H1 (cell line): ENCODE measurements around the gene DYNC2H1. TPM values are rescaled to one million over a fixed set of nuclear protein-coding genes. Genes with fewer than 3 reads are reported as not detected.

Experiments used
- CTCF ChIA-PET: fragments of 300-600 bp; sonication (Branson Sonifier 250); formaldehyde crosslinking; loops from one replicate; lab custom pipeline; 2021; ENCODE audit not compliant: partially characterized antibody; lab: Charles Lee
- POLR2A ChIA-PET: fragments of 300-600 bp; sonication (Branson Sonifier 250); formaldehyde crosslinking; loops from one replicate; lab custom pipeline; 2021; ENCODE audit warnings: inconsistent platforms; ENCODE audit not compliant: partially characterized antibody; lab: Charles Lee
- DNase-seq, 2 experiments: peaks; one replicate each; pipeline versions ENCODE4 v3.0.0 to v3.0.0-alpha.2; 2010 to 2022; ENCODE audit warnings: low spot score in 2 of 2, low read depth in 1 of 2, mixed read lengths in 1 of 2
- FAIRE-seq: peaks from 2 replicates; lab custom pipeline; 2011; peaks lifted over from hg19 to GRCh38; lab: Jason Lieb, UNC
- H2AFZ ChIP-seq: 2 replicates; pipeline ENCODE4 v1.8.1; 2012; ENCODE audit warnings: low read length, inconsistent platforms
- H2AK5ac ChIP-seq: 2 replicates; pipeline ENCODE4 v1.6.1; 2013; ENCODE audit warnings: low read depth, low read length
- H2BK120ac ChIP-seq: replicated peaks from 2 replicates; pipeline ENCODE3; 2013; ENCODE audit warnings: low read depth, low read length, inconsistent platforms
- H2BK12ac ChIP-seq: 2 replicates; pipeline ENCODE4 v1.6.1; 2013; ENCODE audit warnings: low read depth, low read length
- H2BK15ac ChIP-seq: 2 replicates; pipeline ENCODE4 v1.6.1; 2013; ENCODE audit warnings: low read length
- H2BK20ac ChIP-seq: 2 replicates; pipeline ENCODE4 v1.6.1; 2013; ENCODE audit warnings: low read length
- H2BK5ac ChIP-seq: 2 replicates; pipeline ENCODE4 v1.6.1; 2013; ENCODE audit warnings: low read depth, low read length
- H3K14ac ChIP-seq: 2 replicates; pipeline ENCODE4 v1.6.1; 2013; ENCODE audit warnings: inconsistent platforms; ENCODE audit not compliant: insufficient read length
- H3K18ac ChIP-seq: 2 replicates; pipeline ENCODE4 v1.6.1; 2013; ENCODE audit warnings: low read length; ENCODE audit errors: extremely low read depth
- H3K23ac ChIP-seq: 2 replicates; pipeline ENCODE4 v1.6.1; 2013; ENCODE audit warnings: inconsistent platforms; ENCODE audit not compliant: insufficient read length
- H3K23me2 ChIP-seq: 2 replicates; pipeline ENCODE4 v1.6.1; 2013; ENCODE audit warnings: low read depth, low read length
- H3K27ac ChIP-seq: 2 replicates; pipeline ENCODE4 v1.6.1; 2011; ENCODE audit warnings: low read depth, low read length, inconsistent platforms
- H3K27me3 ChIP-seq, 4 experiments: replicated peaks in 1 of 4; 1 replicate in 1 of 4; 2 replicates in 3 of 4; pipeline versions ENCODE4 v1.6.1 to v1.8.1; 2011 to 2013; ENCODE audit warnings: low read length in 3 of 4, mild to moderate bottlenecking in 3 of 4, inconsistent platforms in 2 of 4, mixed read lengths in 2 of 4, moderate library complexity in 1 of 4; ENCODE audit not compliant: control insufficient read depth in 3 of 4, insufficient read depth in 3 of 4; ENCODE audit errors: extremely low read depth in 1 of 4
- H3K36me3 ChIP-seq, 4 experiments: 2 replicates each; pipeline versions ENCODE4 v1.6.1 to v1.8.1; 2011 to 2013; ENCODE audit warnings: mild to moderate bottlenecking in 4 of 4, low read length in 3 of 4, moderate library complexity in 2 of 4, control low read depth in 1 of 4, inconsistent platforms in 1 of 4; ENCODE audit not compliant: insufficient read depth in 4 of 4, control insufficient read depth in 2 of 4
- H3K4ac ChIP-seq: replicated peaks from 2 replicates; pipeline ENCODE3; 2013; ENCODE audit warnings: low read length, low read depth, mixed read lengths, inconsistent platforms; ENCODE audit not compliant: insufficient read length
- H3K4me1 ChIP-seq, 4 experiments: replicated peaks in 1 of 4; 1 replicate in 1 of 4; 2 replicates in 3 of 4; pipeline versions ENCODE4 v1.6.1 to v1.8.1; 2011 to 2013; ENCODE audit warnings: low read length in 3 of 4, inconsistent platforms in 2 of 4, mixed read lengths in 1 of 4; ENCODE audit not compliant: insufficient read depth in 4 of 4, control insufficient read depth in 3 of 4
- H3K4me2 ChIP-seq, 2 experiments: 2 replicates each; pipeline versions ENCODE4 v1.6.1 to v1.8.1; 2011 to 2013; ENCODE audit warnings: low read depth in 2 of 2, low read length in 2 of 2, control low read depth in 1 of 2, inconsistent platforms in 1 of 2, mild to moderate bottlenecking in 1 of 2; ENCODE audit not compliant: insufficient read depth in 1 of 2
- H3K4me3 ChIP-seq, 4 experiments: fragments of 200-600, 300-600 bp in 1 of 4; sonication (generic), shearing (Covaris generic), sonication (Bioruptor Twin) in 1 of 4; 2 replicates each; pipeline versions ENCODE4 v1.5.1 to v1.8.1; 2011 to 2016; ENCODE audit warnings: low read length in 4 of 4, low read depth in 3 of 4, control low read depth in 2 of 4, inconsistent platforms in 2 of 4, mild to moderate bottlenecking in 2 of 4, mixed read lengths in 1 of 4, moderate library complexity in 1 of 4; ENCODE audit not compliant: insufficient read depth in 2 of 4; ENCODE audit errors: extremely low read depth in 1 of 4
- H3K56ac ChIP-seq: replicated peaks from 2 replicates; pipeline ENCODE3; 2013; ENCODE audit warnings: low read depth, mild to moderate bottlenecking, mixed read lengths, low read length, inconsistent platforms; ENCODE audit not compliant: insufficient read length
- H3K79me1 ChIP-seq: 2 replicates; pipeline ENCODE4 v1.6.1; 2013; ENCODE audit warnings: low read depth, low read length, control low read depth
- H3K79me2 ChIP-seq, 2 experiments: 2 replicates each; pipeline versions ENCODE4 v1.6.1 to v1.8.1; 2012 to 2013; ENCODE audit warnings: low read length in 2 of 2, mild to moderate bottlenecking in 2 of 2, inconsistent platforms in 1 of 2; ENCODE audit not compliant: insufficient read depth in 2 of 2, control insufficient read depth in 1 of 2
- H3K9ac ChIP-seq, 4 experiments: replicated peaks in 1 of 4; 1 replicate in 1 of 4; 2 replicates in 3 of 4; pipeline versions ENCODE4 v1.6.1 to v1.8.1; 2011 to 2013; ENCODE audit warnings: low read depth in 3 of 4, low read length in 3 of 4, control low read depth in 2 of 4, mild to moderate bottlenecking in 2 of 4, moderate library complexity in 2 of 4, inconsistent platforms in 1 of 4; ENCODE audit errors: extremely low read depth in 1 of 4
- H3K9me3 ChIP-seq, 2 experiments: 2 replicates each; pipeline versions ENCODE4 v1.6.1 to v1.8.1; 2012 to 2013; ENCODE audit warnings: mild to moderate bottlenecking in 2 of 2, moderate library complexity in 2 of 2, control low read depth in 1 of 2, inconsistent platforms in 1 of 2, low read depth in 1 of 2, low read length in 1 of 2, mixed read lengths in 1 of 2; ENCODE audit not compliant: insufficient read depth in 2 of 2
- H4K20me1 ChIP-seq, 2 experiments: replicated peaks in 1 of 2; 2 replicates each; pipeline versions ENCODE3 to v1.8.1; 2011 to 2013; ENCODE audit warnings: inconsistent platforms in 2 of 2, low read length in 2 of 2, mild to moderate bottlenecking in 1 of 2; ENCODE audit not compliant: insufficient read depth in 2 of 2, control insufficient read depth in 1 of 2
- H4K5ac ChIP-seq: 2 replicates; pipeline ENCODE4 v1.6.1; 2013; ENCODE audit warnings: low read length, low read depth, mixed read lengths, inconsistent platforms; ENCODE audit not compliant: insufficient read length
- H4K8ac ChIP-seq: 2 replicates; pipeline ENCODE4 v1.8.0; 2013; ENCODE audit warnings: mild to moderate bottlenecking, moderate library complexity, low read length, inconsistent platforms; ENCODE audit not compliant: insufficient read depth; ENCODE audit errors: extremely low read depth
- H4K91ac ChIP-seq: replicated peaks from 2 replicates; pipeline ENCODE3; 2013; ENCODE audit warnings: low read length, mixed read lengths, inconsistent platforms; ENCODE audit not compliant: insufficient read length
- EGR1 ChIP-seq: IDR thresholded peaks from 2 replicates; pipeline ENCODE4 v1.6.1; 2011; ENCODE audit warnings: low read depth, low read length, borderline replicate concordance
- WGBS, 2 experiments: shearing (Covaris generic) in 1 of 2; methylation state at CpG; one replicate each; pipeline versions ENCODE4 v1.1.6 to v1.1.7; 2013 to 2015; ENCODE audit warnings: low lambda C conversion rate in 2 of 2, mixed read lengths in 2 of 2, inconsistent platforms in 1 of 2, low coverage in 1 of 2, missing lambda C conversion rate in 1 of 2; ENCODE audit not compliant: insufficient replicate concordance in 2 of 2, insufficient coverage in 1 of 2, insufficient read length in 1 of 2; ENCODE audit errors: extremely low coverage in 1 of 2, missing lambda C conversion rate in 1 of 2; 5-methylcytosine and 5-hydroxymethylcytosine counted together
- polyA plus RNA-seq, 7 experiments: library from polyadenylated mRNA; depleted of rRNA in 3 of 7; stranded (reverse) in 5 of 7; unstranded in 2 of 7; fragments of >200 nt in 5 of 7; fragments of 200-250 nt in 2 of 7; gene quantifications; 1 replicate in 5 of 7; 2 replicates in 1 of 7; 4 replicates in 1 of 7; pipeline versions ENCODE4 v1.2.1 to v1.2.3, GENCODE V29; 2011 to 2013; ENCODE audit warnings: missing spikeins in 2 of 7, mixed read lengths in 2 of 7
- total RNA-seq: library from RNA; stranded (reverse); fragmentation: NEBNext Ultra II Directional; extraction: Animal tissue kit (Norgen Biotek cat#: 25700); gene quantifications from 2 replicates; pipeline ENCODE4 v1.2.1, GENCODE V29; 2021

DYNC2H1 gene
- total and polyA plus RNA-seq, 2 of the 8 experiments (the other 6 are each of a cell fraction or from before 2014, with no cell fraction given) = 6.2 to 12.0 TPM

GRCh38 chr11:103077554-103077953, 31.7 kb upstream of the DYNC2H1 start:
- FAIRE-seq = no peak
- no peak overlapping the region for H3K27ac ChIP-seq
- no peak overlapping the region for H3K9ac ChIP-seq

More at GRCh38 chr11:103077554-103077953, 31.7 kb upstream of the DYNC2H1 start:
- no peak overlapping the region for H4K5ac ChIP-seq
- peaks cover 6% of the 10 kb centered on the region for H3K79me1 ChIP-seq
- H4K8ac ChIP-seq = no peak overlapping the region
- H3K9me3 ChIP-seq = no peaks in the 10 kb centered on the region
- CTCF ChIA-PET = interaction anchor here (0.6 kb wide), 1 partner anchor 246 kb away, joined by 3 read pairs; no protein-coding TSS in a partner anchor
- 94% methylated on average over 3 of the region's 3 CpGs; no CpG with 5 or more reads in 1 of the 2 experiments for WGBS, 2 experiments
- H2BK12ac ChIP-seq = no peak overlapping the region
- POLR2A ChIA-PET = interaction anchor here (1.3 to 2.5 kb wide), 2 partner anchors 12 to 15 kb away, joined by 3 to 12 read pairs; partner anchors contain the start of gene DCUN1D5
- no peak overlapping the region for H2BK20ac ChIP-seq
- H2AFZ ChIP-seq = no peak overlapping the region
- no peak overlapping the region for H2BK15ac ChIP-seq
- no peak overlapping the region for H2BK5ac ChIP-seq
- H4K91ac ChIP-seq = no peak overlapping the region
- no peak overlapping the region for H3K56ac ChIP-seq
- H3K23ac ChIP-seq = no peak overlapping the region
- H3K18ac ChIP-seq = no peak overlapping the region
- peaks cover 2 to 9% of the 10 kb centered on the region in 2 experiments for H4K20me1 ChIP-seq
- no peak overlapping the region for H2AK5ac ChIP-seq
- TF ChIP-seq EGR1 = no peak
- peaks cover 11 to 76% (median 35%) of the 10 kb centered on the region in 4 experiments for H3K36me3 ChIP-seq
- no peak overlapping the region for H3K4me2 ChIP-seq
- no peaks in the 10 kb centered on the region for H3K27me3 ChIP-seq
- H3K14ac ChIP-seq = no peak overlapping the region
- DNase-seq = no peak
- peaks cover 0 to 77% of the 10 kb centered on the region in 2 experiments; a peak in 2 of 4 replicates for H3K79me2 ChIP-seq
- no peak overlapping the region for H3K4me3 ChIP-seq
- H3K4ac ChIP-seq = no peak overlapping the region
- H2BK120ac ChIP-seq = no peak overlapping the region
- H3K4me1 ChIP-seq = no peaks in the 10 kb centered on the region
- no peaks in the 10 kb centered on the region; the same call in 1 of the 2 replicates for H3K23me2 ChIP-seq
